NCI-H345 treated with DMSO at 0.1 percent for 48 hours (cell line): ENCODE measurements around the gene TYW3.

Experiments
- DNase-seq: peaks from one replicate; lab custom pipeline; 2025; ENCODE audit not compliant: unreplicated experiment; lab: John Stamatoyannopoulos, UW

TYW3 gene, protein sequence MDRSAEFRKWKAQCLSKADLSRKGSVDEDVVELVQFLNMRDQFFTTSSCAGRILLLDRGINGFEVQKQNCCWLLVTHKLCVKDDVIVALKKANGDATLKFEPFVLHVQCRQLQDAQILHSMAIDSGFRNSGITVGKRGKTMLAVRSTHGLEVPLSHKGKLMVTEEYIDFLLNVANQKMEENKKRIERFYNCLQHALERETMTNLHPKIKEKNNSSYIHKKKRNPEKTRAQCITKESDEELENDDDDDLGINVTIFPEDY

DNA sequence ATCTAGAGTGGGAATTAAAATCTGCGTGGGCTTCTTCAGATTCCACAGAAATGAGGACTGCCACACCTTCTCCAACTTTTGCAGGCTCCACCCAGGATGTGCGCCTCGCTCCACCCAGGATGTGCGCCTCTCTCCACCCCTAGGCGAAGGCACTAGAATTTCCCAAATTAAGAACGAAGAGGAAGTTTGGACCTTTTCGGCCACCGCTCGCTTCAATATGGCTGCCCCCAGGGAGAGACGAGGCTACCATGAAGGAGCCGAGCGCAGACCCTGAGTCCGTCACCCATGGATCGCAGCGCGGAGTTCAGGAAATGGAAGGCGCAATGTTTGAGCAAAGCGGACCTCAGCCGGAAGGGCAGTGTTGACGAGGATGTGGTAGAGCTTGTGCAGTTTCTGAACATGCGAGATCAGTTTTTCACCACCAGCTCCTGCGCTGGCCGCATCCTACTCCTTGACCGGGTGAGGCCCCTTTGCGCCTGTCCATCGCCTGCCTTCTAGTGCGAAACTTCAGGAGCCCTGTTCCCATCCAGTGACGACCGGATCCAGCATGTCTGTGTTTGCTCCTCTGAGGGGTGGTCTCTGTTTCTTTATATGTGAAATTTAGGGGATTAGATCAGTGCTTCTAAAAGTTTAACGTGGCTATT, at the start of gene TYW3, which contains the start of gene CRYZ:
Gene TYW3 (plus strand): TSS at position 193 of the 644 bp plus-strand sequence. CDS start 93 bp downstream, at position 286.
Gene CRYZ (minus strand): TSS at position 91 of the 644 bp plus-strand sequence. CDS start 8,229 bp downstream, outside the sequence.
- DNase-seq = peak; percentile 92

DNA sequence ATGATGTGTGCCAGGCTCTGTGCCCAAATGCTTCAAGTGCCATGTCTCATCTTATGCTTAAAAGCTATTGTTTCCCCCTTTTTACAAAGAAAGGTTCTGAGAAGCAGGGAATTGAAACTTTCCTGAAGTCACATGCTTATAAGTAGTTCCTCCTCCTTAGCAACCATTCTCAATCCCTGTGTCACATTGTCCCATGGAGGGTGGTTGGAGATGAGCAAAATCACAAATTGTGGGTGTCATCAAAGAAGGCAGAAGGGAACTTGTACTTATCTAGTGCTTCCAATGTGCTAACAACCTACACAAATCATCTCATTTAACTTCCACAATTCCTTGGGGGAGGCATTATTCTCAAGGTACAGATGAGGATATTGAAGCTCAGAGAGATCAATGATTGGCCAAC, 49.3 kb upstream of the TYW3 start:
- DNase-seq = no peak

DNA sequence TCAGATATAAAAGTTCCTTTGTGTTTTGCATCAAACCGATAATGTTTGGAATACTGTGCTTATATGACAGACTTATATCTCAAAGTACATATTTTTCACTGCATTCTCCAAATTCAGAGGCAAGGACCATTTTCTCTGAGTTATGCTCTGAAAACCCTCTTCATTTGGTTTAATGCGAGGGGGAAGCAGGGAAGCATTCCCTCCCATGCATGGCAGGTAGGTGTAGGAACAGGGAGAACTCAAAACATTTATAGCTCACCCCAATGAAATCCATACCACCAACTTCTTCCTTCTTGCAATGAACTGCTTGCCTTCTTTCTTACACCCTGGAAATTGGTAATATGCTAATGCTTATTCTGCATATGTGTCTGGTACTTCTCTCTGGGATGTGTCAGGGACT, 48.7 kb upstream of the TYW3 start:
- DNase-seq = no peak

DNA sequence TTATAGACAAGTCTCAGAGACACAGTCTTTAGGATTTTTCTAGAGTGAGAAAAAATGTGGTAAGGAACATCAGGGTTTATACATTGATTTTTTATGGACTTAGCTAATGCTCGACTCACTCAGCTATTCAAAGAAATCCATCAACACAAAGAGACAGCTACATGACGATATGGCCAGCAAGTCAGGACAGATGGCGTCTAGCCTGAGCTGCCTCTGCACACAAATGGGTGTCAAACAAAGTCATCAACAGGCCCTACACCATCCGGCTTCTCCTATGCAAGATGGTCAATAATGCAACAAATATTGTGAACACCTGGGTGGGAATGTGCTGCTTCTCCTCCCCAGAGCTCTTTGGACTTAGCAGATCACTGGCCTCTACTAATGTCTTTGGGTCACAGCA, 46.0 kb upstream of the TYW3 start:
- no peak for DNase-seq

DNA sequence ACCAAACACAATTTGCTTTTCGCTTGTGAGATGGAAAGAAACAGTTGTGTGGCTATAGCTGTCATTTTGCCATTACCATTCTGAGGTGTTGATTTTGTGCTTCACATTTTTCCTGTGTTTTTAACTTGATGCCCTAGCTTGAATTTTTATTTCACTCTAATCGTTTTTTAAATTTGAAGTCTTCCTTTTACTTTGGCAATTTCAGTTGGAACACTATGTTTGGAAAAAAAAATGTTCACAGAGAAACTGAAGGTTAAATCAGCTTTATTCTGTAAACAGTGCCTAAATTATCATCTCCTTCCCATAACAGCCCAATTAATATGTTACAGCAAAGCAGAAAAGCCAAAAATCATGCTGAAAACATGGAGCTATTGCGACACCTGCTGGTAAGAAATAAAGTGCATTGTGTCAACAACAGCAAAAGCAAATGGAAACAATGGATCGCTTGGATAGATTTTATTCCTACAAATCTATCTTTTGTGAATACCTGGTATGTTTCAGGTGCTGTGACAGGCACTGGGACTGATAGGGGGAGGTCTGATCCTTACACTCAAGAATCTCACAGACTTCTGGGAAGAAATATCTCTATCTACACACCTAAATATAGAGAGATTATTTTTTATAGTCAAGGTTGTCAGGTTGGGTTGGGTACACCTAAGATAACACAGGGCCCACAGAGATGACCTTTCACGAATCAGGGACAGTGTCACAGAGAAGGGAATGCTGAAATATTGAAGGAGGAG, 43.2 kb upstream of the TYW3 start:
- DNase-seq = peak; percentile 69

DNA sequence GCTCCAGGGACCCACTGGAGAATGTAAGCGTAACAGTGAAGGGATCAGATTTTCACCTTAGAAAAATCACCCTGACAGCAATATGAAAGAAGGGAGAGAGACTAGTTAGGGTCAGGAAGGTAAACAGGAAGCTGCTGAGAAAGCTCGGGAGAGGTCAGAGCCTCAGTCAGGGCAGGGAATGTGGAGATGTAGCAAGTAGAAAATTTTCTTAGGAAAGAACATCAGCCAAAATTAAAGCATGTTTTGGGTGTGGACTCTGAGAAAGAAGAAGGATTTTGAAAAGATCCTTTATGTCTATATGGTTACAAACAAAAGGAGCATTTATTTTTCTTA, 42.6 kb upstream of the TYW3 start:
- no peak for DNase-seq

DNA sequence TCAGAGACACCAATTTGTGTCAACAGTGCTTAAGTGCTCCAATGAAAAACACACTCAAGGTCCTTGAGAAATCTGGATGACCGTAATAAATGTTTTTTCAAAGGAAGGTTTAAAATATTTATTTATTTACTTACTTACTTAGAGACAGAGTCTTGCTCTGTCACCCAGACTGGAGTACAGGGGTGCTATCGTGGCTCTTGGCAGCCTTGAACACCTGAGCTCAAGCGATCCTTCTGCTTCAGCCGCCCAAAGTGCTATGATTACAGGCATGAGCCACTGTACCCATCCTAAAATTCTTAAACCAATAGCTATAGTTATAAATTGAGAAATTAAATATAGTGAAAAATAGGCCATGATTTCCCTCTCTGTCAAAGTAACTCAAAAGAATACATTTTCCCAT, 42.0 kb upstream of the TYW3 start:
- DNase-seq = no peak

DNA sequence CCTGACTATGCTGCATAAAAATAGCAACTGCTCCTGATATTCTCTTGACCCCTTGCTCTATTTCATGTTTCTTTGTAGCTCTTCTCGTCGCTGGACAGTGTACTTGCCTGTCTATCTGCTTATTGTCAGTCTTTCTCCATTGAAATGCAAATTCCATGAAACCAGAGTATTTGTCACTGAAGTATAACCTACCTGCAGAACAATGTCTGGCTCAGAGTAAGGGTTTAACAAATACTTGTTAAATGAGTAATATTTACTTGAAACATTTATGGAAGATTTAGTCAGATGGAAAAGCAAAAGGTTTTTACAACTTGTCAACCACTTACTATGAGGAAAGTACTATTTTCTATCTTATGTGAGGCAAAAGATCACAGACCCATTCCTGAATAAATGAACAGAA, 39.5 kb upstream of the TYW3 start:
- no peak for DNase-seq

DNA sequence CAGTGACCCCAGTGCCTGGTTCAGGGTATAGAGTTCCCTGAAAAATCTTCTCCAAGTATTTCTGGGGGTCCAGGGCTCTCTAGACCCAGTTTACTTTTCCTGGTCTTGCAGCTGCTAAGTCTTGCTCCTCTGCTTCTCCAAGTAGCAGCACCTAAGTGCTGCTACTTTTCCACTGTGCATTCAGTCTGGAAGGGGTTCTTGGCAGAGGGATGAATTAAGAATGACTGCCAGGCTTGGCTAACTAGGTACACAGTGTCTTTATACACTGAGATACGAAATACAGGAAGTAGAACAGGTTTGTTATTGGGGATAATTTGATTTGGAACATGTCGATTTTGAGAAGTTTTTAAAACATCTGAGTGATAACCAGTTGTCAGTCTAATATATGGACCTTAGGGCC, 35.1 kb upstream of the TYW3 start:
- DNase-seq = no peak

DNA sequence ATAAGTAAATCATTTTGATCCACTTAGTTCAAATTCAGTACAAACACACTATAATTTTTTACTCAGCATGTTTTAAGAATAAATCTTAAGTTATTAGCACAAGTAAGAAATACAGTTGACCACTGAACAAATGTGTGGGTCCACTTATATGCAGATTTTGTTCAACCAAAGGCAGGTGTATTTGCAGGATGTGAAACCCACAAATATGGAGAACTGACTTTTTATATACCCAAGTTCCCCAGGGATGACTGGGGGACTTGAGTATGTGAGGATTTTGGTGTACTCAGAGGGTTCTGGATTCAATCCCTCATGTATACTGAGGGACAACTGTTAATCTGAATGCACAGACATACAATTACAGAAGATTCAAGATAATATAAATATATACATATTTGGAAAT, 33.6 kb upstream of the TYW3 start:
- DNase-seq = no peak

DNA sequence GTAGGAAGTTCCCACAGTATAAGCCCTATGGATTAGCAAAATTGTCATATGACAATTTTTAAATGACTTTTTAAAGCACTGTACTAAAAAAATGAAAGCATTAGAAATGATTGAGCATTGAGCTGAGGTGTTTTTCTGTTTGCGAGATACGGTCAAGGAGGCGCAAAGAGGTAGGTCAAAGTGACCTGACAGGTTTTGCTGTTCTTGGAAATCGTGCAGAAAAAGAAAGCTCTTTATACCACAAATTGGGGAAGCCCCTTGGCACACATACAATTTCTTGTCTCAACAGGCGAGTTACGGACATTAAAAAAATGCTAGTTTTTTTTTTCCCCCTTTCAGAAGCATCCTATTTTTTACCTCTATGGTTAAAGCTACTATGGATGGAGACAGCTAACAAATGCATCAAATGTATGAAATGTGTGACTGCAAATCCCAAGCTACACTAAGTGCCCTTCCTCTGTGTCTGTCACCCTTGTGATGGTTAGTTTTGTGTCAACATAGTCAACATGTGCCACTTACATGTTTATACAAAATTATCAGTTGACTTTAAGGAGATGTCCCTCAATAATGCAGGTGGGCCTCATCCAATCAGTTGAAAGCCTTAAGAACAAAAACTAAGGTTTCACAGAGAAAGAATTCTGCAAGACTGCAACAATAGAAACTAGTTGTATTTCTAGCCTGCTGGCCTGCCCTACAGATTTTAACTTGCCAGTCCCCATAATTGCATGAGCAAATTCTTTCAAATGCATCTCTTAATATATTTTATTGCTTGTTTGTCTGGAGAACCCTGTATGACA, 29.4 kb upstream of the TYW3 start:
- no peak for DNase-seq

DNA sequence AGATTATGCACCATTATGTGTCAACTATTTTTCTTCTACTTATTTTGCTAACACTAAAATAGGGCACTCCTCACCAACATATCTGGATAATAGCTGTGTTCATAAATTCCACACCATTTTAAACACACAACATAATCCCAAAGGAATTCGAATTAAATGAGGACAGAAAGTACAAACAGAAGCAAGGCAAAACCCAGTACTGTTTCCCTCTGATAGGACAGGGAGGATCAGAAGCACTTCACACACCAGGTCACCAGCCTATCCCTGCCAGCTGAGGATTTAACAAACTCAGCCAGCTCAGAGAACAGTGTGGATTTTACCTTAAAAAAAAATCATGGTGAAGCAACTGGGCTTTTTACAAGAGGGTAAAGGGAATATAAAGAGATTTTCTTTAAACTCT, 20.1 kb upstream of the TYW3 start:
- DNase-seq = no peak

DNA sequence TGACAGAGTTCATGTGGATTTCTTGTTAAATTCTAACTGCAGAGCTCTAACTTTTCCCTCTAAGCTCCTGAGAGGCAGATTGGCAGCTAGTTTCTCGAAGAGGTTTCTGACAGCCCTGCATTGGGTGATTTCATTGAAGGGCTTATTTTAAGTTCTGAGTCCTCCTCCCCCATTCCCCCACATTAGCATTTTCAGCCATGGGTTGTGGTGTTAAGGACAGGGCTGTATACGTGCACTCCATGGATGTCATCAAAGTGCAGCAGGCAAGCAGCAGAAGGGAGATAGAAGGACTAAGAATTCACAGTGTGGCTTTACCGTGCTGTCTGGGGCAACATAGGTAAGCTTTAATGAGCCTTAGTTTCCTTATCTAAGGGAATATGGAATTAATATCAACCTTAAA, 19.1 kb upstream of the TYW3 start:
- no peak for DNase-seq

DNA sequence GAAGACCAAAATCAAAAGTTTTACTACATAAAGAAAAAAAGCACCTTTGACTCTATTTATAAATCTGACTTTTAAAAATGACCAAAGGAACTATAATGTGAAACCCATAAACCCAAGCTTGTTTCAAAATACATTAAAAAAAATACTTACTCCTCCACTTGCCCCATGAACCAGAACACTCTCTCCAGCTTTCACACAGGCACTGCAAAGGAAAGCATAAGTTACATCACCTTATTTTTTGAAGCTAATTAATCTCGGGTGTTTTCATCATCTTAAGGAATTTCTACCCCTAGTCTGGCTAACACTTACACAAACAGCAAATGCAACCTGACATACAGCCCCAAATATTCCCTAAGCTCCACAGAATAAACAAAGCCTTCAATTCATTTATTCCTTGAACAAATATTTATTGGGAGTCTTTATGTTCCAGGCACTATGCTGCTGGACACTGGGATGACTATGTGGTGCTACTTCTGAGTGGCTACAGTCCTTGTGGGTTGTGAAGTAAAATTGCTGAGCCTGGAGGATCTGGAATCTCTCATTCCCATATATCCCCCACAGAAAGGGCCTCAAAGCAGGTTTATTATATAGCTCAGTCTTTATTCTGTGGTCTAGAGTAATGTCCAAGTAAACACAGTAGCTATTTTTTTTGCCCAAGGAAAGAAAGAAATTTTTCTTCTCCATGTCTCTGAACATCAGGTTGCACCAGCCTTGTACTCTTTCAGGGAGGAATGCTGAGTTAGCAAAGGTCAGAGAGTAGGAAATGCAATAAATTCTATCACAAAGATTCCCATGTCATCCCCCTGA, 18.3 kb upstream of the TYW3 start:
- no peak for DNase-seq

DNA sequence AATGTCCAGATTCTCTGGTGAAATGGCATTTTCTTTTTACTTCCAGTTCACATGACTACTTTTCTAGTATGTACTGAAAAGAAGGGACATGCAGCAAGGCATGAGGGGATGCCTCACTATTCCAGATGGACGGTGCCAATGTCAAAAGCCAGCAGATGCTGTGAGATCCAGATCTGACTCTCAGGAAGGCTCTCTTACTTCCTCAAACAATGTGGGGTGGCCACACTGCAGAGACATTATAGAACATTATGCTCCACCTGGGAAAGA, 17.8 kb upstream of the TYW3 start:
- no peak for DNase-seq

DNA sequence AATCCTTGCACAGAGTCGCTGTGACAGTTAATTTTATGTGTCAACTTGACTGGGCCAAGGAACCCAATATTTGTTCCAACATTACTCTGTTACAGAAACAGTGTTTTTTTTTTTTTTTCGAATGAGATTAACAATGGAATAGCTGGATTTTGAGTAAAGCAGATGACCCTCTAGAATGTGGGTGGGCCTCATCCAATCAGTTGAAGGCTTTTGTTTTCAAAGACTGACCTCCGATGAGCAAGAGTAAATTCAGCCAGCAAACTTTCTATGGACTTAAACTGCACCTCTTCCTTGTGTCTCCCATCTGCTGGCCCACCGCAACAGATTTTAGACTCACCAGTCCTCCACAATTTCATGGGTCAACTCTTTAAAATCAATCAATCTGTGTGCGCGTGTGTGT, 17.1 kb upstream of the TYW3 start:
- DNase-seq = no peak

DNA sequence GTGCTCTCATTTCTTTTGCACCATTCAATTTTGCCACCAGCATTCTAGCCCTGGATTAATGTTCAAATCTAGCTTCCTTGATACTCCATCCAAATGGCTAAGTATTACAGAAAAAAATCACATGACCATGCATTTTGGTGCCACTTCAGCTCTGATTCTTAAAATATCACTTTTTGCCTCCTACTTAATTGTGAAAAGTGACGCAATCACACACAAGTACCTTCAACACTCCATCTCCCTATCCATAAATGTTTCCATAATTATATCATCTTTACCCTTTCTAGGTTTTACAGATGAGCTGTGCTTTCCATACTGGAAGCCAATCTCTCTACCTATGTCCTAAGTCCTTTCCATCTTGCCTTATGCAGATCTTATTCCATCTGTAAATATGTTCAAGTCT, 16.1 kb upstream of the TYW3 start:
- DNase-seq = no peak

DNA sequence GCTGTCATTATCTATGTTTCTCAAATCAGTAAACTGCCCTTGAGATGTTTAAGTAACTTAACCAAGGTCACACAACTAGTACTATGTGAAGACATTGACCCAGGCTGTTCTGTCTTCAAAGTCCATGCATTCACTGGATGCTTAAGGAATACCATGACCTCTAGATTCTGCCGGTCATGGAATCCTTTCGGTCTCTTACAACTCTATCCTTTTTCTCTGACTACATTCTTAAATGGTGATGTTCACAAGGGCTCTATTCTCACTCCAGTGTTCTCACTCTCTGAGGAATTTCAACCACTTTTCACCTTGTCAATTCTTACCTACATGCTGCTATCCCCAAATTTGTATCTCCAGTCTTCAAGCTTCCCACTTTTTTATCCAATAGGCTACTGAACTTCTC, 15.3 kb upstream of the TYW3 start:
- no peak for DNase-seq

DNA sequence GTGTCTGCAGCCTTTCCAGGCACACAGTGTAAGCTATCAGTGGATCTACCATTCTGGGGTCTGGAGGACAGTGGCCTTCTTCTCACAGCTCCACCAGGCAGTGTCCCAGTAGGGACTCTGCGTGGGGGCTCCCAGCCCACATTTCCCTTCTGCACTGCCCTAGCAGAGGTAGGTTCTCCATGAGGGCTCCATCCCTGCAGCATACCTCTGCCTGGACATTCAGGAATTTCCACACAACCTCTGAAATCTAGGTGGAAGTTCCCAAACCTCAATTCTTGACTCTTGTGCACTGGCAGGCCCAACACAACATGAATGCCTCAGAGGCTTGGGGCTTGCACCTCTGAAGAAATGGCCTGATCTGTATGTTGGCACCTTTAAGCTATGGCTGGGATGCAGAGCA, 6.9 kb upstream of the TYW3 start:
- DNase-seq = no peak

DNA sequence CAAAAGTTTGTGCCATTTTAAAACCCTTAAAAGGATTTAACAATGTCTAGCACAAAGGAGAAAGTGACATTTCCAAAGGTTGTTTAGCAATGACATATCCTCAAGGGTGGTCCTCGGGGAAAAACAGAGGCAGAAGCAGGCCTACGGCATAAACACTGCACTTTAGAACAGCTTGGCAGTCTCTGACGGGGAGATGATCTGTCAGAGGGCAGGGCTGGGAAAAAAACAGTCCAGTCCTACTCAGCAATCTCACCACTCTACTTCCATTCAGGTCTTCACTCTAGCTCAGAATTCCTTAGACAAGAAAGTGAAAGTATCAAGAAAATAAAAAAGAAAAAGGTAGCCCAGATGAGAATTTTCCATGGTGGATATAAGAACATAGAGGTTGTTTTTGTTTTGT, 4.2 kb upstream of the TYW3 start:
- DNase-seq = no peak
